ENCODE data around the gene CNTROB.

- TF ChIP-seq CTCF (IDR thresholded peaks at IDR 0.05) (no peak), POLR2A (IDR thresholded peaks at IDR 0.05) (no peak)
Observed at GRCh38 chr17:7987112-7987893, 55.3 kb downstream of the CNTROB start.

All from adrenal gland (tissue), 5 donors.